Measurements from ENCODE around the gene FGD4.
"Not testable (repeated sequence)": the region's sequence is repeated elsewhere in the genome, so short reads cannot be mapped to it uniquely, and the experiment has no call there.

FGD4 gene

GRCh38 chr12:32559434-32559833, 160.1 kb downstream of the FGD4 start:
- FAIRE-seq = no peak
- TF ChIP-seq POU2F2 (IDR thresholded peaks at IDR 0.05; ENCODE audit: low read depth, low read length) (no peak), SPI1 (IDR thresholded peaks at IDR 0.05; ENCODE audit: low read depth, low read length) (no peak), POLR2A (IDR thresholded peaks at IDR 0.05; ENCODE audit: low read depth, low read length) (no peak), POLR2AphosphoS5 (IDR thresholded peaks at IDR 0.05; ENCODE audit: low read depth, low read length) (no peak), TAF1 (IDR thresholded peaks at IDR 0.05; ENCODE audit: low read depth, low read length) (no peak), PAX5 (IDR thresholded peaks at IDR 0.05; ENCODE audit: insufficient read depth, low read length, severe bottlenecking) (no peak)
- no peak for DNase-seq (ENCODE audit: insufficient read length, low spot score)

- DNase-seq (ENCODE audit: insufficient read length, low spot score) (no peak), FAIRE-seq (no peak)
- TF ChIP-seq PAX5 (IDR thresholded peaks at IDR 0.05; ENCODE audit: insufficient read depth, low read length, severe bottlenecking) (no peak), POLR2A (IDR thresholded peaks at IDR 0.05; ENCODE audit: low read depth, low read length) (no peak), POU2F2 (IDR thresholded peaks at IDR 0.05; ENCODE audit: low read depth, low read length) (no peak), TAF1 (IDR thresholded peaks at IDR 0.05; ENCODE audit: low read depth, low read length) (no peak), SPI1 (IDR thresholded peaks at IDR 0.05; ENCODE audit: low read depth, low read length) (no peak), POLR2AphosphoS5 (IDR thresholded peaks at IDR 0.05; ENCODE audit: low read depth, low read length) (no peak)
Measured at GRCh38 chr12:32560520-32560919, 161.2 kb downstream of the FGD4 start.

- FAIRE-seq (no peak), DNase-seq (ENCODE audit: insufficient read length, low spot score) (no peak)
- no peak for TF ChIP-seq PAX5 (IDR thresholded peaks at IDR 0.05; ENCODE audit: insufficient read depth, low read length, severe bottlenecking)
- TF ChIP-seq TAF1 (IDR thresholded peaks at IDR 0.05; ENCODE audit: low read depth, low read length) = no peak
- no peak for TF ChIP-seq POLR2A (IDR thresholded peaks at IDR 0.05; ENCODE audit: low read depth, low read length)
- TF ChIP-seq SPI1 (IDR thresholded peaks at IDR 0.05; ENCODE audit: low read depth, low read length) = no peak
- no peak for TF ChIP-seq POLR2AphosphoS5 (IDR thresholded peaks at IDR 0.05; ENCODE audit: low read depth, low read length)
- no peak for TF ChIP-seq POU2F2 (IDR thresholded peaks at IDR 0.05; ENCODE audit: low read depth, low read length)
Measured at GRCh38 chr12:32561931-32562341, 162.6 kb downstream of the FGD4 start.

GRCh38 chr12:32562413-32562812, 163.1 kb downstream of the FGD4 start:
- DNase-seq (ENCODE audit: insufficient read length, low spot score); FAIRE-seq: not testable (repeated sequence)

GRCh38 chr12:32566663-32567295, 167.4 kb downstream of the FGD4 start:
- TF ChIP-seq SPI1 (IDR thresholded peaks at IDR 0.05; ENCODE audit: low read depth, low read length) (no peak), POLR2AphosphoS5 (IDR thresholded peaks at IDR 0.05; ENCODE audit: low read depth, low read length) (no peak), TAF1 (IDR thresholded peaks at IDR 0.05; ENCODE audit: low read depth, low read length) (no peak), POU2F2 (IDR thresholded peaks at IDR 0.05; ENCODE audit: low read depth, low read length) (no peak), POLR2A (IDR thresholded peaks at IDR 0.05; ENCODE audit: low read depth, low read length) (no peak), PAX5 (IDR thresholded peaks at IDR 0.05; ENCODE audit: insufficient read depth, low read length, severe bottlenecking) (no peak)
- FAIRE-seq = no peak
- no peak for DNase-seq (ENCODE audit: insufficient read length, low spot score)

- no peak for FAIRE-seq
- TF ChIP-seq SPI1 (IDR thresholded peaks at IDR 0.05; ENCODE audit: low read depth, low read length) (no peak), POU2F2 (IDR thresholded peaks at IDR 0.05; ENCODE audit: low read depth, low read length) (no peak), TAF1 (IDR thresholded peaks at IDR 0.05; ENCODE audit: low read depth, low read length) (no peak), POLR2AphosphoS5 (IDR thresholded peaks at IDR 0.05; ENCODE audit: low read depth, low read length) (no peak), PAX5 (IDR thresholded peaks at IDR 0.05; ENCODE audit: insufficient read depth, low read length, severe bottlenecking) (no peak), POLR2A (IDR thresholded peaks at IDR 0.05; ENCODE audit: low read depth, low read length) (no peak)
- DNase-seq (ENCODE audit: insufficient read length, low spot score) = no peak
Measured at GRCh38 chr12:32567296-32567674, 167.9 kb downstream of the FGD4 start.

GRCh38 chr12:32568228-32568627, 168.9 kb downstream of the FGD4 start:
- TF ChIP-seq PAX5 (IDR thresholded peaks at IDR 0.05; ENCODE audit: insufficient read depth, low read length, severe bottlenecking) (no peak), POLR2AphosphoS5 (IDR thresholded peaks at IDR 0.05; ENCODE audit: low read depth, low read length) (no peak), POLR2A (IDR thresholded peaks at IDR 0.05; ENCODE audit: low read depth, low read length) (no peak), POU2F2 (IDR thresholded peaks at IDR 0.05; ENCODE audit: low read depth, low read length) (no peak), SPI1 (IDR thresholded peaks at IDR 0.05; ENCODE audit: low read depth, low read length) (no peak), TAF1 (IDR thresholded peaks at IDR 0.05; ENCODE audit: low read depth, low read length) (no peak)
- DNase-seq (ENCODE audit: insufficient read length, low spot score) (no peak), FAIRE-seq (no peak)

GRCh38 chr12:32569259-32569658, 169.9 kb downstream of the FGD4 start:
- DNase-seq (ENCODE audit: insufficient read length, low spot score) = no peak
- no peak for FAIRE-seq
- TF ChIP-seq SPI1 (IDR thresholded peaks at IDR 0.05; ENCODE audit: low read depth, low read length) (no peak), POLR2AphosphoS5 (IDR thresholded peaks at IDR 0.05; ENCODE audit: low read depth, low read length) (no peak), TAF1 (IDR thresholded peaks at IDR 0.05; ENCODE audit: low read depth, low read length) (no peak), PAX5 (IDR thresholded peaks at IDR 0.05; ENCODE audit: insufficient read depth, low read length, severe bottlenecking) (no peak), POU2F2 (IDR thresholded peaks at IDR 0.05; ENCODE audit: low read depth, low read length) (no peak), POLR2A (IDR thresholded peaks at IDR 0.05; ENCODE audit: low read depth, low read length) (no peak)

GRCh38 chr12:32574585-32574984, 175.2 kb downstream of the FGD4 start:
- FAIRE-seq (no peak), DNase-seq (ENCODE audit: insufficient read length, low spot score) (no peak)
- TF ChIP-seq SPI1 (IDR thresholded peaks at IDR 0.05; ENCODE audit: low read depth, low read length) (no peak), POLR2A (IDR thresholded peaks at IDR 0.05; ENCODE audit: low read depth, low read length) (no peak), POU2F2 (IDR thresholded peaks at IDR 0.05; ENCODE audit: low read depth, low read length) (no peak), POLR2AphosphoS5 (IDR thresholded peaks at IDR 0.05; ENCODE audit: low read depth, low read length) (no peak), PAX5 (IDR thresholded peaks at IDR 0.05; ENCODE audit: insufficient read depth, low read length, severe bottlenecking) (no peak), TAF1 (IDR thresholded peaks at IDR 0.05; ENCODE audit: low read depth, low read length) (no peak)

- DNase-seq (ENCODE audit: insufficient read length, low spot score) (no peak), FAIRE-seq (no peak)
Measured at GRCh38 chr12:32577328-32577727, 178.0 kb downstream of the FGD4 start.

More at GRCh38 chr12:32577328-32577727, 178.0 kb downstream of the FGD4 start:
- no peak for TF ChIP-seq TAF1 (IDR thresholded peaks at IDR 0.05; ENCODE audit: low read depth, low read length)
- TF ChIP-seq SPI1 (IDR thresholded peaks at IDR 0.05; ENCODE audit: low read depth, low read length) = no peak
- no peak for TF ChIP-seq PAX5 (IDR thresholded peaks at IDR 0.05; ENCODE audit: insufficient read depth, low read length, severe bottlenecking)
